Activated CD4-positive, alpha-beta T cell treated with anti-CD3 and anti-CD28 coated beads for 36 hours (primary cell): ENCODE measurements around the gene CIART. TPM values are rescaled to one million over a fixed set of nuclear protein-coding genes. Genes with fewer than 3 reads are reported as not detected.
"Not testable (repeated sequence)": the region's sequence is repeated elsewhere in the genome, so short reads cannot be mapped to it uniquely, and the experiment has no call there.

ENCODE experiments used
- ATAC-seq: fragments of 200-7000 bp; cut with Tn5 transposase; one replicate; pipeline ENCODE4 v1.10.0; 2021; ENCODE audit warnings: mild to moderate bottlenecking, moderate library complexity
- CTCF ChIA-PET: fragments of 350-600 bp; sonication (Branson Sonifier 250); formaldehyde crosslinking; loops from one replicate; lab custom pipeline; 2021; ENCODE audit warnings: antibody characterized with exemption; lab: Charles Lee
- POLR2A ChIA-PET: fragments of 350-600 bp; sonication (Branson Sonifier 250); formaldehyde crosslinking; loops from one replicate; lab custom pipeline; 2021; ENCODE audit warnings: antibody characterized with exemption, inconsistent platforms; lab: Charles Lee
- DNase-seq: peaks from one replicate; pipeline ENCODE4 v3.0.0-alpha.2; 2020
- H3K27ac Mint-ChIP-seq: one replicate; pipeline ENCODE4 v1.8.0; 2021; ENCODE audit warnings: mixed read lengths
- H3K27me3 Mint-ChIP-seq: one replicate; pipeline ENCODE4 v1.8.0; 2021; ENCODE audit warnings: mixed read lengths
- H3K36me3 Mint-ChIP-seq: one replicate; pipeline ENCODE4 v1.8.0; 2021; ENCODE audit warnings: low read depth, mixed read lengths
- H3K4me1 Mint-ChIP-seq: one replicate; pipeline ENCODE4 v1.8.0; 2021; ENCODE audit warnings: mixed read lengths
- H3K4me3 Mint-ChIP-seq: one replicate; pipeline ENCODE4 v1.8.0; 2021; ENCODE audit warnings: mild to moderate bottlenecking, moderate library complexity, mixed read lengths
- H3K9me3 Mint-ChIP-seq: one replicate; pipeline ENCODE4 v1.8.0; 2021; ENCODE audit warnings: low read depth, mixed read lengths
- intact Hi-C, 2 experiments: fragments of 100-400 bp; cut with DNase I in 1 of 2; cut with micrococcal nuclease in 1 of 2; formaldehyde crosslinking; loops; one replicate each; pipeline versions ENCODE4 v1.14.2 to v1.15.1; 2022 to 2024; cut with DNase I, micrococcal nuclease
- total RNA-seq, 2 experiments: library from RNA; stranded (reverse); gene quantifications; one replicate each; pipeline ENCODE4 v1.2.3, GENCODE V29; 2021

The CIART gene, protein sequence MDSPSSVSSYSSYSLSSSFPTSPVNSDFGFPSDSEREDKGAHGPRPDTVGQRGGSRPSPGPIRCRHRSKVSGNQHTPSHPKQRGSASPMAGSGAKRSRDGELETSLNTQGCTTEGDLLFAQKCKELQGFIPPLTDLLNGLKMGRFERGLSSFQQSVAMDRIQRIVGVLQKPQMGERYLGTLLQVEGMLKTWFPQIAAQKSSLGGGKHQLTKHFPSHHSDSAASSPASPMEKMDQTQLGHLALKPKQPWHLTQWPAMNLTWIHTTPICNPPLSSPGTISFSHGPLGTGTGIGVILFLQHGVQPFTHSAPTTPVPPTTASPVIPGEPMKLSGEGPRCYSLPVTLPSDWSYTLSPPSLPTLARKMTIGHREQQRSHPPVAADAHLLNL
- total RNA-seq = 1 to 10 TPM; 5.9 to 6.0 TPM

DNA sequence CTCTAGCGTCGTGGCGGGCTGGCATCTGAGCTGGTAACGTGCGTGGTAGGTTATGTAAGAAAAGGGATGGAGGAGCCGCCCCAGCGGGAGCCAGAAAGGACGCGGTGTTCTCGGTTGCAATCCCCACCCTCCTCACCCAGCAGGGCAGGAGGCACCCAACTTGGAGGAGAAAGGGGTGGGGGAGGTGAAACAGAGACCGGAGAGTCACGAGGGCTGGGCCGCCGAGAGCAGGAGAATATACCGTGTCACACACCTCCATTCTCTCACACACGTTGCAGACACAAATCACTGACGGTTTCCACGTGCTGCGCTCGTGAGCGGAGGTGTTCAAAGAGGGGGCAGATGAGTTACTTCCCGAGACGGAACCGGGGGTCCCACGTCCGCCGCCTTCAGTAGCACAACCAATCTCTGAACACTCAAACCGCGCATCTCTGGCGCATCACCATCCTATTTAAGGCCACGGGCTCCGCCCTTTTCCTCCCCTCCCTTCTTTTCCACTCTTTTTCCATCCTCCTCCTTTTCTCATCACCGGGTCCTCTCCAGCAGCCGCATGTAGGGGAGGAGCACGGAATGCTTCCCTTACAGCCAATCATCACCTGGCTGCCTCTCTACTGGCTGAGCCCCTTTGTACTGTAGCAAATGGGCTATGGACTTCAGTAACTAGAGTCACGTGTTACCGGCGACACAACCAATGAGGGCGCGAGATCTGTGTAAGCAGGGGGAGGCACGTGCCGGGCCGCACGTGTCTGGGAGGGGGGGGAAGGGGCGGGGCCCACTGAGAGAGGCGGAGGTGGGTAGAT, at the start of gene CIART:
CIART (plus strand) TSS at position 797 of the 800 bp plus-strand sequence. CDS start 714 bp downstream, outside the sequence.
- peak; percentile 89 for DNase-seq
- H3K9me3 Mint-ChIP-seq = peaks cover 2% of the 10 kb centered on the region
- H3K36me3 Mint-ChIP-seq = peaks cover 2% of the 10 kb centered on the region

DNA sequence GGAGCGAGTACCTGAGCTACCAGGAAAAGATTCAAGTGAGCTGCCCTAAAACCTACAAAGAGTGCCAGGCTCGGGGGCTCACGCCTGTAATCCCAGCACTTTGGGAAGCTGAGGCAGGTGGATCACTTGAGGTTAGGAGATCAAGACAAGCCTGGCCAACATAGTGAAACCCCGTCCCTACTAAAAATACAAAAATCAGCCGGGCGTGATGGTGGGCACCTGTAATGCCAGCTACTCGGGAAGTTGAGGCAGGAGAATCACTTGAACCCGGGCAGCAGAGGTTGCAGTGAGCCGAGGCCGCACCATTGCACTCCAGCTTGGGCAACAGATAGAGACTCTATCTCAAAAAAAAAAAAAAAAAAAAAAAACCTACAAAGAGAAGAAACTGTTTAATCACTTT, 49.4 kb upstream of the CIART start:
- DNase-seq, H3K27me3 Mint-ChIP-seq, H3K9me3 Mint-ChIP-seq, H3K4me3 Mint-ChIP-seq, ATAC-seq: not testable (repeated sequence)
- Mint-ChIP-seq H3K36me3 (peaks cover 37% of the 10 kb centered on the region), H3K4me1 (peaks cover 14% of the 10 kb centered on the region), H3K27ac (peak overlapping the region; percentile 99)
- POLR2A ChIA-PET = interaction anchor here (0.6 to 0.7 kb wide), 2 partner anchors 36 to 83 kb away, joined by 6 to 8 read pairs; partner anchors contain the start of gene APH1A
- intact Hi-C loops = loop anchor here in 1 of 2 experiments (10.0 kb wide), 1 partner anchor 382 kb away; no protein-coding TSS in a partner anchor
- CTCF ChIA-PET = interaction anchor here (0.6 to 1.9 kb wide), 4 partner anchors 8 to 773 kb away, joined by 3 to 6 read pairs (median 4); no protein-coding TSS in a partner anchor

More for the DNA sequence above, at the start of gene CIART:
- ChIA-PET POLR2A (no interaction called here), CTCF (interaction anchor here (0.7 to 2.1 kb wide), 6 partner anchors 9 to 1858 kb away, joined by 3 to 23 read pairs (median 4); partner anchors contain the start of genes APH1A and C1orf54)
- intact Hi-C loops = loop anchor here (1.0 to 5.0 kb wide), 7 partner anchors 11 to 46 kb away; partner anchors contain the start of genes ANP32E (in 2 of the 2), APH1A (in 2 of the 2), MRPS21 (in 1 of the 2) and PRPF3 (in 1 of the 2)
- H3K27me3 Mint-ChIP-seq = no peaks in the 10 kb centered on the region
- peak; percentile 96 for ATAC-seq
- H3K27ac Mint-ChIP-seq = peak within 1 kb of the TSS; percentile 92
- peak within 1 kb of the TSS; percentile 77 for H3K4me3 Mint-ChIP-seq
- H3K4me1 Mint-ChIP-seq = peaks cover 29% of the 10 kb centered on the region

DNA sequence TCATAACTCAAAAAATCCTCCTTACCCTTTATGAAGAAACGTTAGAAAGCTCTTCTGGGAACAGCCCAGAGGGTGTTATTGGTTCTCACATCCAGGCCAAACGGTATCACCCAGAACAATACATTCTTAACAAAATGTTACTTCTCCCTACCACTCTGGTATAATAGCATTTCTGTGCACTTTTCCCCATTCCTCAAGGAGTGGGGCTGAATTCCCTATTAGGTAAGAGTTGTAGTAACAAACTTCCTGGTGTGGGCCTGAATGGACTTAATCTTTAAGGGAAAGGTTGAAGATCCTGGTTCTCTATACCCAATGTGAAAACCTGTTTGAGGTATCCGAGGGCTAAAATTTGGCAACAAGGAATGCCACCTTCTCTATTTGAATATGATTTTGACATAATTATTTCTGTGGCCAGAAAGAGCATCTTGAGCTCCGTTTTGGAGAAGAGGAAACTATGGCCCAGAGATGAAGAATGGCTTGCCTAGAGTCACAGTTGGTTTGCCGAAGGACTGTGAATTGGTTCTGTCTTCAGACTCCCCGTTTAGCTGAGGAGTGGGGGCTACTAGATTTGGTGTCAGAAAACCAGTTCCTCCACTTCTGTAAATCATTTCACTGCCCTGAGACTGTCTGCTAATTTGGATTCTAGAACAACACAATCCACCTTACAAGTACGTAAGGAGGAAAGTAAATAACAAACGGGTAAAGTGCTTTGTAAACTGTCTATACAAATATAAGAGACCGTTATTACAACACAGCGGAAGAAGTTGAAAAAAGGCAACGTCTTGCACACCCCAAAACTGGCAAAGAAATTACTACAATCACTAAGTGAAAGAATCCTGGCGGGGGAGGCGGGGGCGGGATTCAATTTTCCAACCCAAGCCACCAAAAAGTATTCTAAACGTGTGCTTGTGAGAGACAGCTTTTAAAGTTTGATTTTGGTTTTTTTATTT, 48.7 kb upstream of the CIART start:
- POLR2A ChIA-PET = interaction anchor here (0.6 to 1.3 kb wide), 9 partner anchors 8 to 689 kb away, joined by 3 to 8 read pairs (median 3); partner anchors contain the start of gene APH1A

DNA sequence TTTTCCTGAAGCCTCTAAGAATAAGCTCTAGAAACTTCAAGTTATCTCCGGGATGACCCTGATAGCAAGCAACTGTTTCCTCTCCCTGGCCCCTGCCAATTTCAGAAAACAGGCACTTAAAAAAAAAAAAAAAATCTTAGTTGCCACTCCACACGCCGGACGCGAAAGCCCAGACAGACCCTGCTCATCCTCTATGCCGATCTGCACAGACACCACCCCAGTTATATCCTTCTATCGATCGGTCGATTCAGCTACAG, 48.1 kb upstream of the CIART start:
- no peak for DNase-seq
- H3K36me3 Mint-ChIP-seq = peaks cover 29% of the 10 kb centered on the region
- intact Hi-C loops = loop anchor here (1.0 to 10.0 kb wide), 5 partner anchors 21 to 643 kb away; partner anchors contain the start of genes ARNT (in 1 of the 2) and MRPS21 (in 1 of the 2)
- ChIA-PET POLR2A (interaction anchor here (0.6 to 1.3 kb wide), 6 partner anchors 9 to 688 kb away, joined by 3 to 6 read pairs (median 3); no protein-coding TSS in a partner anchor), CTCF (interaction anchor here (0.6 to 1.9 kb wide), 6 partner anchors 9 to 130 kb away, joined by 3 to 6 read pairs (median 4); partner anchors contain the start of gene RPRD2)
- H3K4me3 Mint-ChIP-seq = no peak overlapping the region
- no peaks in the 10 kb centered on the region for H3K9me3 Mint-ChIP-seq
- ATAC-seq = no peak
- peak overlapping the region; percentile 99 for H3K27ac Mint-ChIP-seq
- H3K4me1 Mint-ChIP-seq = peaks cover 14% of the 10 kb centered on the region
- no peaks in the 10 kb centered on the region for H3K27me3 Mint-ChIP-seq

More for the DNA sequence above, 48.7 kb upstream of the CIART start:
- Mint-ChIP-seq H3K4me1 (peaks cover 14% of the 10 kb centered on the region), H3K9me3 (no peaks in the 10 kb centered on the region), H3K27me3 (no peaks in the 10 kb centered on the region), H3K36me3 (peaks cover 34% of the 10 kb centered on the region), H3K4me3 (no peak overlapping the region), H3K27ac (peak overlapping the region; percentile 99)
- ATAC-seq (no peak), DNase-seq (peak; percentile 73)
- CTCF ChIA-PET = interaction anchor here (0.6 to 1.9 kb wide), 7 partner anchors 9 to 773 kb away, joined by 3 to 6 read pairs (median 3); partner anchors contain the start of gene RPRD2
- intact Hi-C loops = loop anchor here (1.0 to 10.0 kb wide), 5 partner anchors 20 to 643 kb away; partner anchors contain the start of genes ARNT (in 1 of the 2) and MRPS21 (in 1 of the 2)

DNA sequence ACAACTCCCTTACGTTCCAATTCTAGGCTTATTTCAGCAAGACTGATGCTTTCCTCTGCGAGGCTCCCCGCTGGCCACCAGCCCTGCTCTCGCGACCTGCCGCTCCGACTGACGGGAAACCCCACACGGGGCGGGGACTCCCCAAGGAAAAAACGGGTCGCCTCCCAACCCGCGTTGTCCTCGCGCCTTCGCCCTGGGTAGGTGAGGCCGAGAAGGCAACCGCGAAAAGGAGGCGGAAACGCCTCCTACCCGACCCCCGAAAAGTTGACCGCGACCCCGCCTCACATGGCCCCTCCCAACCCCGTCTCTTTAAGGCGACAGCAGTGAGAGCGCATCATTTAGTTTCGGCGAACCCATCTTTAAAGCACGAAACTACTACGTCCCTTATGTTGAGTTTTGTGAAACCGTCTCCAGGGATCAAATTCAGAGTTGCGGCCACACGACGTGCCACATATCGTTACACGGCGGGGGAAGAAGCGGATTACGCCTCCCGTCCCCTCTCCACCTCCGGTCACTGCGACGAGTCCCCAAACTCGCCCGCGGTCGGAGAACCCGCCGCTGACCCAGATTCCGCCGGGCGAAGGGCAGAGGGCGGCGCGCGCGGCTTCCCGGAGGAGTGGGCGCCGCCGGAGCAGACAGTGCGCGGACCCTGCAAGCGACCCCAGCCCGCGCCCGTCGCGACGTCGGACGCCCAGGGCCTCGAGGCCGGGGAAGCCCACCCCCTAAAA, 47.6 kb upstream of the CIART start:
- Mint-ChIP-seq H3K9me3 (no peaks in the 10 kb centered on the region), H3K4me1 (peaks cover 14% of the 10 kb centered on the region), H3K4me3 (no peak overlapping the region), H3K27me3 (no peaks in the 10 kb centered on the region), H3K36me3 (peaks cover 28% of the 10 kb centered on the region), H3K27ac (peak overlapping the region; percentile 99)
- ChIA-PET POLR2A (interaction anchor here (1.3 to 1.4 kb wide), 2 partner anchors 9 to 21 kb away, joined by 3 to 4 read pairs; no protein-coding TSS in a partner anchor), CTCF (interaction anchor here (0.7 to 1.9 kb wide), 4 partner anchors 12 to 330 kb away, joined by 3 to 4 read pairs (median 3); no protein-coding TSS in a partner anchor)
- ATAC-seq = peak; percentile 46
- intact Hi-C loops = loop anchor here (1.0 to 10.0 kb wide), 6 partner anchors 21 to 642 kb away; partner anchors contain the start of genes ARNT (in 1 of the 2), CIART (in 1 of the 2) and MRPS21 (in 1 of the 2)
- peak; percentile 95 for DNase-seq

DNA sequence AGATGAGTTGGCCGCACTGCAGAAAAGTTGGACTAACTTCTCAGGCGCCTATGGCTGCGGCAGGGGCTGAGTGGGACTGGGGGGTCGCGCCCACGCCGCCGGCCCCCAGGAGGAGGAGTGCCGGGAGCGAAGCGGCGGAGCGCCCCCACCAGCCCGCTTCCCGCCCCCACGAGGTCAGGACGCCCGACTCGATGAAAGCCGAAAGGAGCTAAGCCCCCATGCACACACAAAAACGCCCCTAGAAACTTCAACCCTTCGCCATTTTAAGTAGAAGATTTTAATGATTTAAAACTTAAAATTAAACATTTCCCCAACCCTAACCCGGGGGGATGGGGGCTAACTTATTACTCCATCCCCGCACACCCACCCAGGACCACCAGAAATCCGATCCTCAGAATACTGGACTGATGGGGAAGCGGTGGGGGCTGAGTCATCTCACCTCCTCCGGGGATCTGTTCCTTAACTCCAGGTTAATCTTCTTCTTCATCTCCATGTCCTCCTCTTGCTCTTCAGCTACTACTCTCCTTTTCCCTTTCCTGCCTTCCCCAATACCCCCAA, 47.0 kb upstream of the CIART start:
- intact Hi-C loops = loop anchor here (2.0 to 10.0 kb wide), 3 partner anchors 47 to 641 kb away; partner anchors contain the start of genes ARNT (in 1 of the 2) and CIART (in 1 of the 2)
- CTCF ChIA-PET = interaction anchor here (0.7 to 1.5 kb wide), 2 partner anchors 21 to 330 kb away, joined by 3 read pairs; no protein-coding TSS in a partner anchor
- DNase-seq (peak; percentile 54), ATAC-seq (no peak)
- Mint-ChIP-seq H3K4me1 (peaks cover 14% of the 10 kb centered on the region), H3K27ac (no peak overlapping the region), H3K36me3 (peaks cover 23% of the 10 kb centered on the region), H3K9me3 (no peaks in the 10 kb centered on the region), H3K4me3 (no peak overlapping the region), H3K27me3 (no peaks in the 10 kb centered on the region)
- POLR2A ChIA-PET = interaction anchor here (1.0 to 1.4 kb wide), 2 partner anchors 21 to 348 kb away, joined by 4 to 7 read pairs; a partner anchor contains a TSS

DNA sequence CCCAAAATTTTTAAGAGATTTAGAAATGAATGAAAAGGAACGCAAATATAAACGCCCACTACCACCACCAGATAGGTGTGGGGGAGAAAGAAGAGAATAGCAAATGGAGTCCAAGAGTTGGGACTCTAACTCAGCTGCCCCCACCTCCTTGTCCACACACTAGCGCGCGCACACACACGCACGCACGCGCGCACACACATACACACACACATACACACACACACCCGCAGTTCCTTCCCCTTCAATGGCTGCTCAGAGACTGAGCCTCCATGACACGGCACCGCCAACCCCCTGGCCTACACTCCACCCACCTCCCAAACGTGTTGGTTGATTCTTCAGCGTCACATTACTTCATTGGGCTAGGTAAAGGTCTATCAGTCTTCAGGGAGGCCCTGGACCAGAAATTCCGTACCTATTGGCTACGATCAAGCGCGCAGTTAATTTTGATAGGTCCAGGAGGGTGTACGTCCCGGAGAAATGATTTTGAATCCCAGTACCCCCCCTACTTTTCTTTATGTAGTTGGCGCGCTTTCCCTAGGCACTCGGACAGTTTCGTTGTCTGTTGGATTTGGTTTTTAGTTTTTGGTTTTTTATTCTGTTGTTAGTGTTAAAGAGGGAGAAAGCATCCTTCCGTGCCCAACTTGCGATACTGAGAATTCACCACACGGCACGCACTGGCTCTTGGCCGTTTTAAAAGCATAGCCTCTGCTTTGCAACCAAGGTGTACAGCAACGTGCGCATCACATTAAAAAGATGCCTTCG, 46.3 kb upstream of the CIART start, which contains the start of gene ANP32E:
ANP32E (minus strand) TSS at position 261 of the 762 bp plus-strand sequence. CDS start 326 bp downstream, outside the sequence.
- peak; percentile 96 for DNase-seq
- no peak within 1 kb of the TSS for H3K4me3 Mint-ChIP-seq
- peaks cover 17% of the 10 kb centered on the region for H3K36me3 Mint-ChIP-seq
- peaks cover 14% of the 10 kb centered on the region for H3K4me1 Mint-ChIP-seq
- ATAC-seq = peak; percentile 91
- CTCF ChIA-PET = interaction anchor here (0.6 to 0.7 kb wide), 2 partner anchors 171 to 329 kb away, joined by 3 read pairs; no protein-coding TSS in a partner anchor
- POLR2A ChIA-PET = interaction anchor here (1.0 to 1.4 kb wide), 2 partner anchors 20 to 348 kb away, joined by 4 to 7 read pairs; a partner anchor contains a TSS
- no peaks in the 10 kb centered on the region for H3K27me3 Mint-ChIP-seq
- intact Hi-C loops = loop anchor here (1.0 to 10.0 kb wide), 14 partner anchors 23 to 641 kb away; partner anchors contain the start of genes APH1A (in 2 of the 2), CIART (in 2 of the 2), RPRD2 (in 2 of the 2) and ARNT (in 1 of the 2)
- no peaks in the 10 kb centered on the region for H3K9me3 Mint-ChIP-seq
- H3K27ac Mint-ChIP-seq = peak within 1 kb of the TSS; percentile 99

DNA sequence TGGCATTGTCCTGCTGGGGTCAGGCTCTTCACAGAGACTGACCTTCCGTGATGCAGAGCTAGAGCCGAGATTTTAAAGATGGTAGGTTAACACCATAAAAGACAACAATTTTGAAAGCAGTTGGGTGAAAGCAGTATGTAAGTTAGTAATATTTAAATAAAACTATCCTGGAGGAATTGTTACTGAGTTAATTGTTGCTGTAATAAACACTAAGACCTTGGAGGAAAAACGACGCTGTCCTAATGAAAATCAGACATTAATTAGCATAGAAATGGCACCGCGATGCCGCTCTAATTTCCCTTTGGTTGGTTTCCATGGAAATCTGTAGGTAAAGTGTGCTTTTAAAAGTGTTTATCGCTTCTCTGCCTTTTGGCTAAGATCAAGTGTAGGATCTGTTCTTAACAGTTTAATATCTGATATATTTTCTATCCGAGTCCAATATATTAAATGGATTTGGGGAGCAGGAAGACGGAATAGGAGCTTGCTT, 45.7 kb upstream of the CIART start:
- no peaks in the 10 kb centered on the region for H3K27me3 Mint-ChIP-seq
- POLR2A ChIA-PET = interaction anchor here (1.4 kb wide), 1 partner anchor 20 kb away, joined by 4 read pairs; no protein-coding TSS in a partner anchor
- no peak overlapping the region for H3K27ac Mint-ChIP-seq
- DNase-seq (no peak), ATAC-seq (no peak)
- peaks cover 14% of the 10 kb centered on the region for H3K4me1 Mint-ChIP-seq
- H3K4me3 Mint-ChIP-seq = no peak overlapping the region
- peaks cover 14% of the 10 kb centered on the region for H3K36me3 Mint-ChIP-seq
- CTCF ChIA-PET = interaction anchor here (0.6 kb wide), 1 partner anchor 172 kb away, joined by 3 read pairs; no protein-coding TSS in a partner anchor
- H3K9me3 Mint-ChIP-seq = no peaks in the 10 kb centered on the region
- intact Hi-C loops = loop anchor here (1.0 to 10.0 kb wide), 13 partner anchors 23 to 393 kb away; partner anchors contain the start of genes APH1A (in 2 of the 2), CIART (in 2 of the 2), RPRD2 (in 2 of the 2) and BOLA1 (in 1 of the 2)
